Anterior cingulate cortex (tissue), 58 donors: Measurements from ENCODE around the gene LEPR.
A peak's percentile ranks its signal among the peaks of the same experiment; 100 is the strongest.
"Not testable (repeated sequence)": the region's sequence is repeated elsewhere in the genome, so short reads cannot be mapped to it uniquely, and the experiment has no call there.

ENCODE experiments used
- DNase-seq, 58 donors: peaks; one replicate each; lab custom pipeline; 2025; lab: John Stamatoyannopoulos, UW

Gene LEPR

DNA sequence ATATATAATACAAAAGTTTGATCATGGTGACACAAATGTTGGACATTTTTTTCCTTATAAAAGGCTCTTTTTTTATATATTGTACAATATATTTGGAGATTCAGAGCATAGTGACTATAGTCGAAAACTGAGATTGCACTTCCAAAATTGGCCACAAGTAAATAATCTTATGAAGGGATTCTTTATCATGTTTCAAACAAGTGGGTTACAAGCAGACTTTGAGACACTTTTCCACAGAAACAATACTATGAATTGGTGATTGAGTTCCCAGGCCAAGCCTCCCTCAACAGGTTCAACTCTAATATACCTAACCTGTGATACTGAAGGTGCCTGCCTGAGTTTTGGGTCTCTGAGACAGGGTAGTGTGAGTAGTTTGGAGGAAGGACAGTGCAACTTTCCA, 13.8 kb downstream of the LEPR start:
- DNase-seq = no peak

DNA sequence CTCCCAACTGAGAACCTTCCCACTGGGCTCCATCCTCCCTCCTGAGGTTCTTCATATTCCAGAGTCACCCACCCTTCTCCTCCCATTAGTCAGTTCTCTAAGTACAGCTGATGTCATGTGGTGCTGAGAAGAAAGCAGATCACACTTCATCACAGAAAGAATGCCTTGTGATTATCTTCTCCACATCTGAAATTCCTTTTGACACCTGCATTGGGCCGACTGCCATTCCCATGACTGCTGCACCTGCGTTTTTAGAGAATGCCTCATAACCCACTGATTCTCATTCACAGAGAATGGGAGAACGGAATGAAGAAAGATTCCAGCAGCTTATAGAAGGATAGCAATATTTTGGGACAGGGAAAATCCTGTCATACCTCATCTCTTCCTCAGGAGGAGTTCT, 14.3 kb downstream of the LEPR start:
- no peak for DNase-seq

DNA sequence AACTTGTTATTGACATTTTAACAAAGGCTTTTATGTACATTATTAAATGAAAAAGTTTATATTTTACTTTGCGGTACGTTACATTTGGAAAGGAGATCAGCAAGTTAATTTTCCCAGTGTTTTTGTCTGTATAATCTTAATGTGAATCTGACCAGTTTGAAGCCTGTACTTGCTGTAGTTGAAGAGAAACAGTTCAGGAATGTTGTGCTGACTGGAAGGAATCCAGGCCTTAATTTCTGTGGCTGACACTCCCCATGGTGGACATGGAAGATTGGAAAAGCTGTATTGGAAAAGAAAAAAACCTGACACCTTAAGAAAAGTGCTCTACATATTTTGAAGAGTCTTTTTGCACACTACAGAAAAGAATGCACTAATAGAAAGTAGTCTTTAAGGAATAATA, 15.5 kb downstream of the LEPR start:
- no peak for DNase-seq

DNA sequence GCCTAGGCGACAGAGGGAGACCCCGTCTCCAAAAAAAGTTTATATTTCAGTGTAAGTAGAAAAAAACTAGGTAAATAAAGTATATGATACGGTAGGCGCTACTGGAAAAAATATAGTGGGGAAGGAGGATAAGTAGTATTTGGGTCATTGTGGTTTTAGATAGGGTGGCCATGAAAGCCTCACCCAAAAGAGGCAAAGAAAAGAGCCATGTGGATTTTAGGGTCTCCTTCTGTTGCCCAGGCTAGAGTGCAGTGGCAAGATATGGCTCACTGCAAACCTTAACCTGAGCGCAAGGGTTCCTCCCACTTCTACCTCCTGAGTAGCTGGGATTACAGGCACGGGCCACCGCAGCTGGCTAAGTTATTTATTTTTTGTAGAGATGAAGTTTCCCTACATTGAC, 17.1 kb downstream of the LEPR start:
- DNase-seq = no peak

- DNase-seq = no peak
These were observed 19.9 kb downstream of the LEPR start for GRCh38 chr1:65440322-65440900.

GRCh38 chr1:65440915-65441314, 20.4 kb downstream of the LEPR start:
- DNase-seq = no peak

DNA sequence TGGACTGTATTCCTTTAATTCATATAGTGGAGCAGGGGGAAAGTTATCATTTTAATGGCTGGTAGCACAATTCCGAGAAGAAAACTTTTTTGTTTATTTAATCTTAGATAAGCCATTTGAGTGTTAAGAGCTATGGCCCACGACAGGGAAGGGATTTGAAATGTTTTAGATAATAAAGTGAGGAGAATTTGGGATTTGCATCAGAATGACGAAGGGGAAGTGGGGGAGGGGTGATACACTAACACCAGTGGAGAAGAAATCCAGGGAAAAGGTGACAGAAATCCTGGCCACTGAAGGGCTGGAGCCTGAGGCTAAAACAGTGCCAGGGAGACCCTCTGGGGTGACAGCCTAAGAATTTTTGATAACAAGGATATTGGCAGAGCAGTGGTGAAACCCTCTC, 21.0 kb downstream of the LEPR start:
- no peak for DNase-seq

DNA sequence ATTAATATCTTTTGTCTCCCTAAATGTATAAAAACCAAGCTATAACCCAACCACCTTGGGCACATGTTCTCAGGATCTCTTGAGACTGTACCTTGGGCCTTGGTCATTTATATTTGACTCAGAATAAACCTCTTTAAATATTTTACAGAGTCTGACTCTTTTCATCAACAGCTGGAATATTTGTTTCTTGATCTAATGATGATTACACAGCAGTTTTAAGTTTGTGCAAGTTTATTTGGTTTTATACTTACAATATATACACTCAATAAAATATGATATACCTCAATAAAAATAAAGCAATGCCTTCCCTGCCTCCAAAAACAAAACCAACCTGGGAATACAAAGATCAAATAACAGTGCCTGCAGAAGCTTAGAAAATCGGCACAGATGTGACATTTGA, 22.0 kb downstream of the LEPR start:
- DNase-seq = no peak

- no peak for DNase-seq
These were observed 23.2 kb downstream of the LEPR start for GRCh38 chr1:65443647-65444046.

- no peak for DNase-seq
These were observed 23.7 kb downstream of the LEPR start for GRCh38 chr1:65444128-65444640.

DNA sequence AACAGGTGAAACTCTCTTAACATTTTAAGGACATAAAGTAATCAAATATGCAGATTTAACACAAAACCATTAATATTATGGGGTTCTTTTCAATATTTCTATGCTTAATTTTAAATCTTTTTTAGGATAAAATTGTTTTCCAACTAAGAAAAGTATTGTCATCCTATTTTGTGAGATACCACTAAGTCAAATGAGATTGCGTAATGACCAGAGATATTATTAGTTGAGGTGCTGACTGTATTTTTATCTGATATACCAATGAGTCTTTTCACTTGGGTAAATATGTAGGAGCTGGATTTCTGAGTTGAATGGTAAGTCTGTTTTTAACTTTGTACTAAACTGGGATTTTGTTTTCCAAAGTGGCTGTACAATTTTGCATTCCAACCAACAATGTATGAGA, 25.4 kb downstream of the LEPR start:
- no peak for DNase-seq

DNA sequence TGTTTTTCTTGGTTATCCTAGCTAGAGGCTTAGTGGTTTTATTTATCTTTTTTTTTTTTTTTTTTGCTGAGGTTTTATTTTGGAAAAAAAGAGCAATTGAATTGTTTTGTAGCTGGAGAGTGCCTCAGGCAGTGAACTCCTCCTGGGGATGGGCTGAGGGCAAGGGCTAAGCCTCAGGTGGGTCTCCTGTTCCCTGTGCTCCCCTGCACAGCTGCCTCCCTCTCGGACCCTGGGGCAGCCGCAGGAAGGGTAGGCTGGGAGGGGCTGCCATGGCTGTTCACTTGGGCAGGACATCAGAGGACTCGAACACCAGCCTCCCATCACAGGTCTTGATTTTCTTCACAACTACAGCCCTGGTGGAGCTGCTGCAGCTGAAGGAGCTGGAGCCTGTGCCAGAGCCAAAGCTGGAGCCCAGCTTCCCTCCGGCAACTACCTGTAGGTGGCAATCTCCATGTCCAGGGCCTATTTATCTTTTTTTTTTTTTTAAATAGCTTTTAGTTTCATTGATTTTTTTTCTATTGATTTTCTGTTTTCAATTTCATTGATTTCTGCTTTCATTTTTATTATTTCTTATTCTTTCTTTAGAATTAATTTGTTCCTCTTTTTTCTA, 28.9 kb downstream of the LEPR start:
- DNase-seq = no peak

GRCh38 chr1:65455678-65456077, 35.2 kb downstream of the LEPR start:
- DNase-seq = not testable (repeated sequence)

DNA sequence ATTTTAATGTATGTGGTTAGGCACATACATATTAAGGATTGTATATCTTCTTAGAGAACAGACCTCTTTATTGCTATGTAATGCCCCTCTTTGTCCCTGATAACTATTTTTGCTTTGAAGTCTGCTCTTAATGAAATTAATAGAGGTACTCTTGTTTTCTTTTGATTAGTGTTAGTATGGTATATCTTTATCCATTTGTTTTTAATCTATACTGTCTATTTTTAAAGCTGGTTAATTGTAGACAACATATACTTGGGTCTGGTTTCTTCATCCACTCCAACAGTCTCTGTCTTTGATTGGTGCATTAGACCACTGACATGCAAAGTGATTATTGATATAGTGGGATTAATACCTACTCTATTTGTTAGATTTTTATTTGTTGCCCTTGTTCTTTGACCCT, 36.0 kb downstream of the LEPR start:
- no peak for DNase-seq

DNA sequence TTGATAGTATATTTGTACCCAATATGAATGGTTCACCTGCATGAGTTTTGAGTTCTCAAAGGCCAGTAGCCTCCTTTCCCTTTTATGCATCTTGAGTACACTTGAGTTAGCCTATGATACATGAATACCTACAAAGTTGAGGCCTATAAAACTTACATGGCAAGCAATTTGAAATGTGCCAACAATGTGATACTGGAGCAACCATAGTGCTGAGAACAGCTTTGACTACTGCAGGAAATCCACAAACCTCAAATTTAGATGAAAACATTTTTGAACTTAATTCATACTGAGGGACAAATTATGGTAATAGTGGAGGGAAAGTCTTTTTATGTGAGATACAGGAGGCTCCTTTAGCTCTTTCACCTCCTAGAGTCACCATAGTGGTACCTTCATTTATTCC, 37.4 kb downstream of the LEPR start:
- DNase-seq = no peak

GRCh38 chr1:65458730-65459396, 38.4 kb downstream of the LEPR start:
- DNase-seq = peak in 3 of 58 donors; percentile 4 to 29 (median 13)

DNA sequence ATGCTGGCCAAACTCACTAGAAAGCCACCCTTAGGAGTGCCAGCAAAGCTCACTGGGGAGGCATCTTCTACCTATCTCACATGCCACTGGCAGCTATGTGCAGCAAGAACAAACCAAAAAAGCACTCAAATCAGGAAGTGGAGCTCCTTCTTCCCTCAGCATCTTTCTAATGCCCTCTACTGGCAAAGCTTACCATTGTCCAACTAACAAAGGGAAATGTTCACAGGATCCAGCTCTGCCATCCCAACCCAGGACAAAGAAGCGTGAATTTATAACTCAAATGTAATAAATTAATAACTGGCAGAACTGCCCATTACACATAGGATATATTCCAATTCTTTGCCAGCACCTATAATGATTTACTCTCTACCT, 38.9 kb downstream of the LEPR start:
- DNase-seq = no peak

GRCh38 chr1:65465837-65466236, 45.4 kb downstream of the LEPR start:
- not testable (repeated sequence) for DNase-seq

DNA sequence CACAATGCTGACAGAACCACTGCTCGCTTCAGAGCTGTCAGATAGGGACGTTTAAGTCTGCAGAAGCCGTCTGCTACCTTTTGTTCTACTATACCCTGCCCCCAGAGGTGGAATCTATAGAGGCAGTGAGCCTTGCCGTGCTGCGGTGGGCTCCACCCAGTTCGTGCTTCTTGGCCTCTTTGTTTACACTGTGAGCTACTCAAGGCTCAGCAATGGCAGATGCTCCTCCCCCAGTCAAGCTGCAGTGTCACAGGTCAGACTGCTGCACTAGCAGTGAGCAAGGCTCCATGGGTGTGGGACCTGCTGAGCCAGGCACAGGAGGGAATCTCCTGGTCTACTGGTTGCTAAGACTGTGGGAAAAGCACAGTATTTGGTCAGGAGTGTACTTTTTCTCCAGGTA, 47.1 kb downstream of the LEPR start:
- peak in 1 of 58 donors; percentile 2 for DNase-seq

DNA sequence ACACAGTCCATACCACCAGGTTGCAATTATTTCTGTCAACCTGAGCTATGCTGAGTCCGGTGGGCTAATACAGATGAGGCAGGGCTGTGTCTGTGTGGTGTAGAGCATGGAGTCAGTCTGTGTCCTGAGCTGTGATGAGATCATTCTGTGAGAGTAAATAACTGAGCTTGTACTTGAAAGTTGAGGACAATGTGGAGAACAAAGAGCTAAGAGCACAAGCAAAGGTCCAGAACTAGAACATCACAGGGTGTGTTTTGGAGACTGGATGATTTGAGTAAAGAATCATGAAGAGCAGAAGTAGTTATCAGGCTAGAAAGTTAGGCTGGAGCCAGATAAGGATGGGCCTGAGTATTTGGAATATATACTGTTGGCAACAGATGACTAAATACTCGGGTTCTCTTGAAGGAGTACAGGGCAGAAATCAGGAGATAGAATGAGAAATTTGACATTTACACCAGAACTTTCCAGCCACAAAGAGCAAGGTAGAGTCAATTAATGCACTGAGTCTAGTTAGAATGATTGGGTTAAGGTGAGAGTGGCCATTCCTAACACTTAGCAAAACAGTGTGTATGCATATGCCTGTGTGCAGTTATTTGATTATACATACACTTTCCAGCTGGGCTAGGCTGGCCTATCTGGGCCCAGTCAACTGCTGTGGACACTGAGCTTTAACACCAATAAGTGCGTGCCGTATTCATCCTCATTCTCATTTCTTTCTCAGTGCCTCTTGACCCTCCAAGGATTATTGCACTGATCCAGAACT, 48.8 kb downstream of the LEPR start:
- DNase-seq = peak in 1 of 58 donors; percentile 4

- peak in 2 of 58 donors; percentile 3 to 10 for DNase-seq
These were observed 49.4 kb downstream of the LEPR start for GRCh38 chr1:65469889-65470340.
